HEK293 (cell line): Measurements from ENCODE around the gene CNPY2.

ENCODE experiments used
- BCL11A ChIP-seq: fragments of 450-650 bp; formaldehyde crosslinking; IDR thresholded peaks from 2 replicates; pipeline ENCODE4 v1.5.1; 2016; ENCODE audit warnings: low read depth, missing biosample characterization, missing genetic modification characterization
- KLF7 ChIP-seq: fragments of 450-650 bp; formaldehyde crosslinking; IDR thresholded peaks from 2 replicates; pipeline ENCODE4 v1.5.1; 2016; ENCODE audit warnings: missing biosample characterization, missing genetic modification characterization, borderline replicate concordance
- SALL2 ChIP-seq: fragments of 450-650 bp; formaldehyde crosslinking; IDR thresholded peaks from 2 replicates; pipeline ENCODE4 v1.5.0; 2017; ENCODE audit warnings: missing biosample characterization, mild to moderate bottlenecking, missing genetic modification characterization, borderline replicate concordance
- ZSCAN30 ChIP-seq: fragments of 450-650 bp; IDR thresholded peaks from 2 replicates; pipeline ENCODE4 v1.5.1; 2018; ENCODE audit warnings: missing biosample characterization, mild to moderate bottlenecking, missing genetic modification characterization, moderate library complexity
- TF ChIP-seq, protein P1 (sequence below): fragments of 450-650 bp; formaldehyde crosslinking; IDR thresholded peaks from 2 replicates; pipeline ENCODE4 v1.5.1; 2016; ENCODE audit warnings: missing biosample characterization, missing genetic modification characterization

DNA sequence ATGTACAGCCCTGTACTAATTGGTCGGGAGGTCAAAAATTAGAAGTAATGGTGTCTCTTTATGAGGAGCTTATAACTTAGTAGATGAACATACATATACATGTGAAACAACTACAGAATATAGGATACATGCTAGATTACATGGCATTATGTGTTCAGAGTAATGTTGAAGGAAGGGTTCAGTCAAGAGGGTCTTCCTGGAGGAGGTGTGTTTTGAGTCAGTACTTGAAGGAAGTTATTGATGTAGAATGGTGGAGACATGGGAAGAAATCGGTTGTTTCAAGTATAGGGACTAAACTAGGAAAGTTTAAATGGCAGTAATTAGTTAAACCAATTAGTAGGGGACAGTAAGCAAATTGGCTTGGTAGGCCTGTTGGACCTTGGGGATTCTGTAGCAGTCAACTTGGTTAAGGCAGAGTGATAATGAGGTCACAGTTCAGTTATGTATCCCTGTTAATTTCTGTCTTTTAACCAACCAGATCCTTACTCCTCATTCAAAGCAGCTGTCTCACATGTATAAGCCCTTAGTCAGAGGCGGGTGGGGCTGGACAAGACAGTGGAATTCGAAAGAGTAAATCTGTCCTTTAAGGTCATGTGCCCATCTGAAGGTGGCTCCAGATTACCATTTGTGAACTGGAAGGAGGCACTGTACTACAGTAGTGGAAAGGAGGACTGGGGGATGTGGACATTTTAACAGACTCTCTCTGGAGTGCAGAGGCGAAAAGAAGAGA is 54.1 kb downstream of the CNPY2 start:
- no peak for TF ChIP-seq BCL11A (tag by site-specific recombination)
- TF ChIP-seq, protein P1, sequence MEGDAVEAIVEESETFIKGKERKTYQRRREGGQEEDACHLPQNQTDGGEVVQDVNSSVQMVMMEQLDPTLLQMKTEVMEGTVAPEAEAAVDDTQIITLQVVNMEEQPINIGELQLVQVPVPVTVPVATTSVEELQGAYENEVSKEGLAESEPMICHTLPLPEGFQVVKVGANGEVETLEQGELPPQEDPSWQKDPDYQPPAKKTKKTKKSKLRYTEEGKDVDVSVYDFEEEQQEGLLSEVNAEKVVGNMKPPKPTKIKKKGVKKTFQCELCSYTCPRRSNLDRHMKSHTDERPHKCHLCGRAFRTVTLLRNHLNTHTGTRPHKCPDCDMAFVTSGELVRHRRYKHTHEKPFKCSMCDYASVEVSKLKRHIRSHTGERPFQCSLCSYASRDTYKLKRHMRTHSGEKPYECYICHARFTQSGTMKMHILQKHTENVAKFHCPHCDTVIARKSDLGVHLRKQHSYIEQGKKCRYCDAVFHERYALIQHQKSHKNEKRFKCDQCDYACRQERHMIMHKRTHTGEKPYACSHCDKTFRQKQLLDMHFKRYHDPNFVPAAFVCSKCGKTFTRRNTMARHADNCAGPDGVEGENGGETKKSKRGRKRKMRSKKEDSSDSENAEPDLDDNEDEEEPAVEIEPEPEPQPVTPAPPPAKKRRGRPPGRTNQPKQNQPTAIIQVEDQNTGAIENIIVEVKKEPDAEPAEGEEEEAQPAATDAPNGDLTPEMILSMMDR (tag by site-specific recombination): no peak
- TF ChIP-seq ZSCAN30: no peak
- no peak for TF ChIP-seq SALL2 (tag by site-specific recombination)
- TF ChIP-seq KLF7 (tag by site-specific recombination): no peak
